Neural cell (in vitro differentiated cells): ENCODE data around the gene MAT2B. TPM values are rescaled to one million over a fixed set of nuclear protein-coding genes. Genes with fewer than 3 reads are reported as not detected.

Source experiments
- H2AFZ ChIP-seq: fragments of 200-600, 300-800 bp; sonication (generic), shearing (Covaris generic); 2 replicates; pipeline ENCODE4 v1.6.0; 2014; ENCODE audit warnings: low read depth, mild to moderate bottlenecking, antibody characterized with exemption, low read length, moderate library complexity
- H3F3A ChIP-seq: fragments of 200-600 bp; shearing (Covaris generic); 2 replicates; pipeline ENCODE4 v1.6.1; 2016; ENCODE audit warnings: mild to moderate bottlenecking, moderate library complexity, mixed read lengths, antibody characterized with exemption, low read length; ENCODE audit not compliant: insufficient read depth, poor library complexity, severe bottlenecking
- H3K27ac ChIP-seq: fragments of 200-600, 300-800 bp; sonication (generic), shearing (Covaris generic); 2 replicates; pipeline ENCODE4 v1.5.1; 2014; ENCODE audit warnings: mild to moderate bottlenecking, low read length, moderate library complexity
- H3K27me3 ChIP-seq: fragments of 300-800, 200-600 bp; sonication (generic), shearing (Covaris generic); 2 replicates; pipeline ENCODE4 v1.6.0; 2014; ENCODE audit warnings: mild to moderate bottlenecking, low read depth, low read length, moderate library complexity; ENCODE audit not compliant: insufficient read depth
- H3K36me3 ChIP-seq: fragments of 300-800, 200-600 bp; sonication (generic), shearing (Covaris generic); 2 replicates; pipeline ENCODE4 v1.5.1; 2014; ENCODE audit warnings: mild to moderate bottlenecking, antibody characterized with exemption, low read length, moderate library complexity; ENCODE audit not compliant: insufficient read depth
- H3K4me2 ChIP-seq: fragments of 300-800, 200-600 bp; sonication (generic), shearing (Covaris generic); 2 replicates; pipeline ENCODE4 v1.6.0; 2014; ENCODE audit warnings: mild to moderate bottlenecking, low read length
- H3K4me3 ChIP-seq: fragments of 300-800, 200-600 bp; sonication (generic), shearing (Covaris generic); 2 replicates; pipeline ENCODE4 v1.5.1; 2014; ENCODE audit warnings: mild to moderate bottlenecking, low read length, moderate library complexity
- H3K79me2 ChIP-seq: fragments of 200-600 bp; shearing (Covaris generic); replicated peaks from 2 replicates; pipeline ENCODE4 v1.6.0; 2014; ENCODE audit warnings: mild to moderate bottlenecking, low read length, moderate library complexity; ENCODE audit not compliant: insufficient read depth
- H3K9ac ChIP-seq: fragments of 300-800, 200-600 bp; sonication (generic), shearing (Covaris generic); 2 replicates; pipeline ENCODE4 v1.6.1; 2016; ENCODE audit warnings: mild to moderate bottlenecking, low read length, mixed read lengths
- H3K9me2 ChIP-seq: fragments of 200-600 bp; shearing (Covaris generic); 2 replicates; pipeline ENCODE4 v1.6.1; 2016; ENCODE audit warnings: mild to moderate bottlenecking, low read length, mixed read lengths; ENCODE audit not compliant: insufficient read depth
- H3K9me3 ChIP-seq: fragments of 200-600, 300-800 bp; sonication (generic), shearing (Covaris generic); 2 replicates; pipeline ENCODE4 v1.6.1; 2016; ENCODE audit warnings: mild to moderate bottlenecking, mixed run types, low read length, moderate library complexity, mixed read lengths
- H4K20me1 ChIP-seq: fragments of 200-600 bp; shearing (Covaris generic); 2 replicates; pipeline ENCODE4 v1.6.1; 2016; ENCODE audit warnings: mild to moderate bottlenecking, mixed run types; ENCODE audit not compliant: insufficient read depth
- EP300 ChIP-seq: fragments of 450-650 bp; conservative IDR thresholded peaks from 2 replicates; pipeline ENCODE4 v1.6.1; 2014; ENCODE audit warnings: antibody characterized with exemption, mild to moderate bottlenecking, moderate library complexity; ENCODE audit not compliant: poor library complexity, severe bottlenecking
- EZH2 ChIP-seq: fragments of 200-600, 300-800 bp; shearing (Covaris generic), sonication (generic); IDR thresholded peaks from 2 replicates; pipeline ENCODE4 v1.6.1; 2014; ENCODE audit warnings: antibody characterized with exemption, low read length, borderline replicate concordance, mild to moderate bottlenecking; ENCODE audit not compliant: insufficient read depth, poor library complexity, severe bottlenecking
- MXI1 ChIP-seq: fragments of 450-650 bp; conservative IDR thresholded peaks from 2 replicates; pipeline ENCODE4 v1.6.1; 2014; ENCODE audit warnings: antibody characterized with exemption, mild to moderate bottlenecking; ENCODE audit not compliant: poor library complexity, severe bottlenecking
- POLR2AphosphoS5 ChIP-seq: IDR thresholded peaks from 2 replicates; pipeline ENCODE4 v1.6.1; 2012
- RAD21 ChIP-seq: fragments of 450-650 bp; conservative IDR thresholded peaks from 2 replicates; pipeline ENCODE4 v1.6.1; 2014; ENCODE audit warnings: antibody characterized with exemption, mild to moderate bottlenecking, moderate library complexity
- SMC3 ChIP-seq: fragments of 450-650 bp; conservative IDR thresholded peaks from 2 replicates; pipeline ENCODE4 v1.6.1; 2014; ENCODE audit warnings: antibody characterized with exemption, mild to moderate bottlenecking, moderate library complexity; ENCODE audit not compliant: poor library complexity
- TAF1 ChIP-seq: IDR thresholded peaks from 2 replicates; pipeline ENCODE4 v1.6.1; 2012; ENCODE audit warnings: low read depth
- polyA plus RNA-seq: library from polyadenylated mRNA; depleted of rRNA; stranded (reverse); fragments of >200 nt; gene quantifications from 2 replicates; pipeline ENCODE4 v1.2.3, GENCODE V29; 2014
- TF ChIP-seq, protein P1 (sequence below): fragments of 450-650 bp; IDR thresholded peaks from 2 replicates; pipeline ENCODE4 v1.5.1; 2014; ENCODE audit warnings: antibody characterized with exemption, mild to moderate bottlenecking, moderate library complexity; ENCODE audit not compliant: poor library complexity, severe bottlenecking
- TF ChIP-seq, protein P2 (sequence below): IDR thresholded peaks from 2 replicates; pipeline ENCODE4 v1.6.1; 2012; ENCODE audit warnings: borderline replicate concordance

Gene MAT2B
- polyA plus RNA-seq, 1 donor from 2014 or later = 31.8 TPM

DNA sequence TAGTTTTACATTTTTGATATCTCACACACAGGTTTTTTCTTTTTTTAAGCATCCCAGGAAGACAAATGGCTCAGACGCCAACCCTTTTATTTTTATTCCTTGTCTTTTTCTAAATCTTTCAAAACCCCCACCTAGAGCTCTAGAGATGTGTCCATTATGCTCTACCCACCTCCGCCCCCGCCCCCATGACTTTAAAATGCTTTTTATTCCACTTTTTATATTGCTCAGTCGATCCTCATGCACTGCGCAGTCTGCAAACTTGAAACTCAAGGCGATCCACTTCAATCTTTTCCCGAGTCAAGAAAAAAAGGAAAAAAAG, 411 bp upstream of the MAT2B start:
- no peaks in the 10 kb centered on the region for H3K27me3 ChIP-seq
- peak overlapping the region; percentile 77 for H2AFZ ChIP-seq
- H3K9me3 ChIP-seq = no peaks in the 10 kb centered on the region
- peak overlapping the region; percentile 76 for H3K9ac ChIP-seq
- H3K27ac ChIP-seq = peak overlapping the region; percentile 82
- TF ChIP-seq RAD21 (no peak), MXI1 (no peak), TAF1 (no peak)
- TF ChIP-seq, protein P1, sequence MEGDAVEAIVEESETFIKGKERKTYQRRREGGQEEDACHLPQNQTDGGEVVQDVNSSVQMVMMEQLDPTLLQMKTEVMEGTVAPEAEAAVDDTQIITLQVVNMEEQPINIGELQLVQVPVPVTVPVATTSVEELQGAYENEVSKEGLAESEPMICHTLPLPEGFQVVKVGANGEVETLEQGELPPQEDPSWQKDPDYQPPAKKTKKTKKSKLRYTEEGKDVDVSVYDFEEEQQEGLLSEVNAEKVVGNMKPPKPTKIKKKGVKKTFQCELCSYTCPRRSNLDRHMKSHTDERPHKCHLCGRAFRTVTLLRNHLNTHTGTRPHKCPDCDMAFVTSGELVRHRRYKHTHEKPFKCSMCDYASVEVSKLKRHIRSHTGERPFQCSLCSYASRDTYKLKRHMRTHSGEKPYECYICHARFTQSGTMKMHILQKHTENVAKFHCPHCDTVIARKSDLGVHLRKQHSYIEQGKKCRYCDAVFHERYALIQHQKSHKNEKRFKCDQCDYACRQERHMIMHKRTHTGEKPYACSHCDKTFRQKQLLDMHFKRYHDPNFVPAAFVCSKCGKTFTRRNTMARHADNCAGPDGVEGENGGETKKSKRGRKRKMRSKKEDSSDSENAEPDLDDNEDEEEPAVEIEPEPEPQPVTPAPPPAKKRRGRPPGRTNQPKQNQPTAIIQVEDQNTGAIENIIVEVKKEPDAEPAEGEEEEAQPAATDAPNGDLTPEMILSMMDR = no peak
- TF ChIP-seq, protein P2, sequence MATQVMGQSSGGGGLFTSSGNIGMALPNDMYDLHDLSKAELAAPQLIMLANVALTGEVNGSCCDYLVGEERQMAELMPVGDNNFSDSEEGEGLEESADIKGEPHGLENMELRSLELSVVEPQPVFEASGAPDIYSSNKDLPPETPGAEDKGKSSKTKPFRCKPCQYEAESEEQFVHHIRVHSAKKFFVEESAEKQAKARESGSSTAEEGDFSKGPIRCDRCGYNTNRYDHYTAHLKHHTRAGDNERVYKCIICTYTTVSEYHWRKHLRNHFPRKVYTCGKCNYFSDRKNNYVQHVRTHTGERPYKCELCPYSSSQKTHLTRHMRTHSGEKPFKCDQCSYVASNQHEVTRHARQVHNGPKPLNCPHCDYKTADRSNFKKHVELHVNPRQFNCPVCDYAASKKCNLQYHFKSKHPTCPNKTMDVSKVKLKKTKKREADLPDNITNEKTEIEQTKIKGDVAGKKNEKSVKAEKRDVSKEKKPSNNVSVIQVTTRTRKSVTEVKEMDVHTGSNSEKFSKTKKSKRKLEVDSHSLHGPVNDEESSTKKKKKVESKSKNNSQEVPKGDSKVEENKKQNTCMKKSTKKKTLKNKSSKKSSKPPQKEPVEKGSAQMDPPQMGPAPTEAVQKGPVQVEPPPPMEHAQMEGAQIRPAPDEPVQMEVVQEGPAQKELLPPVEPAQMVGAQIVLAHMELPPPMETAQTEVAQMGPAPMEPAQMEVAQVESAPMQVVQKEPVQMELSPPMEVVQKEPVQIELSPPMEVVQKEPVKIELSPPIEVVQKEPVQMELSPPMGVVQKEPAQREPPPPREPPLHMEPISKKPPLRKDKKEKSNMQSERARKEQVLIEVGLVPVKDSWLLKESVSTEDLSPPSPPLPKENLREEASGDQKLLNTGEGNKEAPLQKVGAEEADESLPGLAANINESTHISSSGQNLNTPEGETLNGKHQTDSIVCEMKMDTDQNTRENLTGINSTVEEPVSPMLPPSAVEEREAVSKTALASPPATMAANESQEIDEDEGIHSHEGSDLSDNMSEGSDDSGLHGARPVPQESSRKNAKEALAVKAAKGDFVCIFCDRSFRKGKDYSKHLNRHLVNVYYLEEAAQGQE = no peak
- H3K9me2 ChIP-seq = no peaks in the 10 kb centered on the region
- no peaks in the 10 kb centered on the region for H4K20me1 ChIP-seq
- no peaks in the 10 kb centered on the region for H3F3A ChIP-seq
- no peaks in the 10 kb centered on the region for H3K36me3 ChIP-seq
- peaks cover 39% of the 10 kb centered on the region for H3K79me2 ChIP-seq
- peak overlapping the region; percentile 67 for H3K4me3 ChIP-seq
- H3K4me2 ChIP-seq = peak overlapping the region; percentile 88

DNA sequence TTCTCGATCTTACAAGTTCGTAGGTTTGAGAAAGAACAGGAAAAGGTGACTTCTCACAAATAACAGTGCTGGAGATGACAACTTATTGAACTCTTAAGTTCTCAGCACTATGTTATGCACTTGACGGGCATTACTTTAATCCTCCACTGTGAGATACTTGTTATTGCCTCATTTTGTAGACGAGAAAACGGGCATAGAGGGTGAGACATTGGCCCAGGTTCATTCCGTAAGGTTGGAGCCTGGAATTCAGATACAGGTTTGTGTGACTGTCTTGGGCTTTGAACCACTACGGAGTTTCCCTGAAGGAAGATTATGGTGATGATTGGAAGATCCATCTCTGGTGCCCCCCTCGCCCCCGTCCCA, 657 bp downstream of the MAT2B start:
- Histone ChIP-seq H3K27me3 (no peaks in the 10 kb centered on the region), H3K9me2 (no peaks in the 10 kb centered on the region), H3K4me3 (peak overlapping the region; percentile 67), H2AFZ (peak overlapping the region; percentile 57), H3K79me2 (peaks cover 50% of the 10 kb centered on the region), H3K27ac (peak overlapping the region; percentile 82), H3F3A (no peaks in the 10 kb centered on the region), H3K36me3 (no peaks in the 10 kb centered on the region), H3K9me3 (no peaks in the 10 kb centered on the region), H3K9ac (peak overlapping the region; percentile 76), H3K4me2 (peak overlapping the region; percentile 81), H4K20me1 (no peaks in the 10 kb centered on the region)
- TF ChIP-seq SMC3 = no peak
- TF ChIP-seq, protein P2 = no peak
- no peak for TF ChIP-seq TAF1
- no peak for TF ChIP-seq EP300
- no peak for TF ChIP-seq POLR2AphosphoS5
- TF ChIP-seq EZH2 = no peak
- TF ChIP-seq, protein P1 = no peak
- no peak for TF ChIP-seq RAD21
- TF ChIP-seq MXI1 = no peak
